HEK293T (cell line): ENCODE results near the gene MRM2.

ENCODE experiments used
- ARNT ChIP-seq: fragments of 450-650 bp; IDR thresholded peaks from 2 replicates; pipeline ENCODE4 v1.6.1; 2017; ENCODE audit warnings: mild to moderate bottlenecking
- ELF4 ChIP-seq: fragments of 450-650 bp; IDR thresholded peaks from 2 replicates; pipeline ENCODE4 v1.6.1; 2017; ENCODE audit warnings: antibody characterized with exemption
- FOXK2 ChIP-seq: fragments of 450-650 bp; IDR thresholded peaks from 2 replicates; pipeline ENCODE4 v1.6.1; 2016; ENCODE audit warnings: mild to moderate bottlenecking
- FOXM1 ChIP-seq: fragments of 450-650 bp; IDR thresholded peaks from 2 replicates; pipeline ENCODE4 v1.6.1; 2017; ENCODE audit warnings: mild to moderate bottlenecking, borderline replicate concordance
- NFRKB ChIP-seq: fragments of 450-650 bp; IDR thresholded peaks from 2 replicates; pipeline ENCODE4 v1.6.1; 2016; ENCODE audit warnings: mild to moderate bottlenecking, moderate library complexity
- SUZ12 ChIP-seq: fragments of 450-650 bp; IDR thresholded peaks from 2 replicates; pipeline ENCODE4 v1.6.1; 2016; ENCODE audit warnings: mild to moderate bottlenecking
- ZNF384 ChIP-seq: fragments of 450-650 bp; IDR thresholded peaks from 2 replicates; pipeline ENCODE4 v1.6.1; 2016

- no peak for TF ChIP-seq SUZ12
- no peak for TF ChIP-seq FOXM1
- TF ChIP-seq FOXK2: no peak
- TF ChIP-seq ELF4: no peak
- no peak for TF ChIP-seq ZNF384
- no peak for TF ChIP-seq ARNT
- TF ChIP-seq NFRKB: no peak
Measured at GRCh38 chr7:2256306-2257045, 14.5 kb upstream of the MRM2 start.
